OCI-LY7 (cell line): ENCODE data around the gene ELAVL4. TPM values are rescaled to one million over a fixed set of nuclear protein-coding genes. Genes with fewer than 3 reads are reported as not detected.

Experiments used
- BruUV-seq: library from RNA; stranded (reverse); fragments of 400-500 nt; replicated peaks from 2 replicates; lab custom pipeline; 2021; lab: Mats Ljungman, UMichigan
- CTCF ChIA-PET: fragments of 300-600 bp; sonication (Branson Sonifier 250); formaldehyde crosslinking; loops from one replicate; lab custom pipeline; 2022; ENCODE audit warnings: antibody characterized with exemption; ENCODE audit not compliant: unreplicated experiment; lab: Charles Lee
- POLR2A ChIA-PET: fragments of 300-600 bp; sonication (Branson Sonifier 250); formaldehyde crosslinking; loops from one replicate; lab custom pipeline; 2022; ENCODE audit warnings: antibody characterized with exemption; lab: Charles Lee
- DNase-seq: peaks from one replicate; pipeline ENCODE4 v3.0.0-alpha.2; 2015; ENCODE audit warnings: low spot score
- H2AFZ ChIP-seq: fragments of 200-600 bp; sonication (generic), shearing (Covaris generic); 2 replicates; pipeline ENCODE4 v1.6.1; 2014; ENCODE audit warnings: mild to moderate bottlenecking, antibody characterized with exemption, low read length, moderate library complexity
- H3K27ac ChIP-seq: fragments of 200-600 bp; sonication (generic); 2 replicates; pipeline ENCODE4 v1.5.1; 2014; ENCODE audit warnings: mixed run types, low read depth, mild to moderate bottlenecking, moderate library complexity, low read length, inconsistent platforms; ENCODE audit not compliant: poor library complexity, severe bottlenecking
- H3K36me3 ChIP-seq: fragments of 200-600 bp; sonication (generic); 2 replicates; pipeline ENCODE4 v1.6.1; 2014; ENCODE audit warnings: mild to moderate bottlenecking, antibody characterized with exemption, low read length, moderate library complexity, mixed read lengths; ENCODE audit not compliant: insufficient read depth
- H3K4me1 ChIP-seq: fragments of 200-600 bp; sonication (generic); 2 replicates; pipeline ENCODE4 v1.5.1; 2014; ENCODE audit warnings: mild to moderate bottlenecking, low read length; ENCODE audit not compliant: insufficient read depth, poor library complexity, severe bottlenecking
- H3K4me2 ChIP-seq: fragments of 200-600 bp; sonication (generic); 2 replicates; pipeline ENCODE4 v1.6.1; 2014; ENCODE audit warnings: mild to moderate bottlenecking, low read length
- H3K4me3 ChIP-seq: fragments of 200-600 bp; sonication (generic); 2 replicates; pipeline ENCODE4 v1.5.1; 2014; ENCODE audit warnings: mild to moderate bottlenecking, low read depth, low read length; ENCODE audit not compliant: poor library complexity, severe bottlenecking
- H3K79me2 ChIP-seq: fragments of 200-600 bp; sonication (generic); 2 replicates; pipeline ENCODE4 v1.6.1; 2016; ENCODE audit warnings: low read depth, mild to moderate bottlenecking, low read length, moderate library complexity, mixed read lengths; ENCODE audit not compliant: insufficient read depth
- H3K9me2 ChIP-seq: fragments of 200-600 bp; sonication (generic); 2 replicates; pipeline ENCODE4 v1.6.1; 2016; ENCODE audit warnings: mild to moderate bottlenecking, low read length, mixed read lengths; ENCODE audit not compliant: insufficient read depth
- H3K9me3 ChIP-seq: fragments of 200-600 bp; sonication (generic); 2 replicates; pipeline ENCODE4 v1.6.1; 2014; ENCODE audit warnings: mild to moderate bottlenecking, mixed run types, low read length, mixed read lengths
- H4K20me1 ChIP-seq: fragments of 200-600 bp; sonication (generic); 2 replicates; pipeline ENCODE4 v1.6.1; 2014; ENCODE audit warnings: mild to moderate bottlenecking, antibody characterized with exemption, low read length, moderate library complexity, mixed read lengths; ENCODE audit not compliant: insufficient read depth
- CTCF ChIP-seq: fragments of 200-600 bp; sonication (generic); conservative IDR thresholded peaks from 2 replicates; pipeline ENCODE4 v1.5.1; 2014; ENCODE audit warnings: mild to moderate bottlenecking, antibody characterized with exemption, low read length, moderate library complexity, mixed read lengths
- EZH2phosphoT487 ChIP-seq: fragments of 200-600 bp; sonication (generic); IDR thresholded peaks from 2 replicates; pipeline ENCODE4 v1.6.1; 2018; ENCODE audit warnings: low read depth, borderline replicate concordance, mild to moderate bottlenecking, mixed run types, antibody characterized with exemption, low read length, moderate library complexity, mixed read lengths
- intact Hi-C: fragments of 100-400 bp; cut with micrococcal nuclease; formaldehyde crosslinking; loops from one replicate; pipeline ENCODE4 v1.10.0; 2022; ENCODE audit not compliant: unreplicated experiment
- total RNA-seq, 2 experiments: library from RNA; depleted of rRNA in 1 of 2; stranded (reverse); fragments of >200 nt in 1 of 2; shearing (Covaris generic) in 1 of 2; gene quantifications; 2 replicates each; pipeline ENCODE4 v1.2.3, GENCODE V29; 2014 to 2022

Gene ELAVL4
- total RNA-seq, 2 experiments from 2014 or later = not detected

- no peak overlapping the region for H3K4me3 ChIP-seq
- intact Hi-C loops = no loop called here
- H3K79me2 ChIP-seq = no peaks in the 10 kb centered on the region
- POLR2A ChIA-PET = no interaction called here
- DNase-seq = no peak
- H3K4me1 ChIP-seq = no peaks in the 10 kb centered on the region
- no peak overlapping the region for H3K4me2 ChIP-seq
- TF ChIP-seq EZH2phosphoT487 (no peak), CTCF (no peak)
- H3K27ac ChIP-seq = no peak overlapping the region
- H4K20me1 ChIP-seq = no peaks in the 10 kb centered on the region
- H3K9me2 ChIP-seq = no peaks in the 10 kb centered on the region
- BruUV-seq = no TSS peak
- no peaks in the 10 kb centered on the region for H3K9me3 ChIP-seq
- H2AFZ ChIP-seq = no peak overlapping the region
- CTCF ChIA-PET = no interaction called here
- H3K36me3 ChIP-seq = no peaks in the 10 kb centered on the region
Measured at GRCh38 chr1:50208315-50208714, 99.6 kb downstream of the ELAVL4 start.

GRCh38 chr1:50208756-50209155 is 100.0 kb downstream of the ELAVL4 start:
- Histone ChIP-seq H3K36me3 (no peaks in the 10 kb centered on the region), H3K4me1 (no peaks in the 10 kb centered on the region), H3K79me2 (no peaks in the 10 kb centered on the region), H3K4me3 (no peak overlapping the region), H4K20me1 (no peaks in the 10 kb centered on the region), H3K4me2 (no peak overlapping the region), H2AFZ (no peak overlapping the region), H3K9me2 (no peaks in the 10 kb centered on the region), H3K27ac (no peak overlapping the region), H3K9me3 (no peaks in the 10 kb centered on the region)
- no peak for DNase-seq
- ChIA-PET POLR2A (no interaction called here), CTCF (no interaction called here)
- no TSS peak for BruUV-seq
- intact Hi-C loops = no loop called here
- TF ChIP-seq EZH2phosphoT487 (no peak), CTCF (no peak)

GRCh38 chr1:50209749-50210148 is 101.0 kb downstream of the ELAVL4 start:
- H3K4me3 ChIP-seq = no peak overlapping the region
- H4K20me1 ChIP-seq = no peaks in the 10 kb centered on the region
- no peaks in the 10 kb centered on the region for H3K79me2 ChIP-seq
- no peaks in the 10 kb centered on the region for H3K36me3 ChIP-seq
- H2AFZ ChIP-seq = no peak overlapping the region
- no peaks in the 10 kb centered on the region for H3K4me1 ChIP-seq
- ChIA-PET POLR2A (no interaction called here), CTCF (no interaction called here)
- no peak for TF ChIP-seq CTCF
- no peak for TF ChIP-seq EZH2phosphoT487
- no peak for DNase-seq
- no peak overlapping the region for H3K4me2 ChIP-seq
- H3K9me2 ChIP-seq = no peaks in the 10 kb centered on the region
- H3K27ac ChIP-seq = no peak overlapping the region
- intact Hi-C loops = no loop called here
- no peaks in the 10 kb centered on the region for H3K9me3 ChIP-seq
- BruUV-seq = no TSS peak
